HG02884 (cell line): ENCODE results near the gene INSR.

Experiments used
- ATAC-seq: cut with Tn5 transposase; IDR thresholded peaks from one replicate; pipeline ENCODE4 v1.9.1; 2021; ENCODE audit warnings: mild to moderate bottlenecking, moderate library complexity; ENCODE audit not compliant: unreplicated experiment

INSR gene

GRCh38 chr19:7197760-7198696, 96.2 kb downstream of the INSR start:
- ATAC-seq: peak; percentile 73

GRCh38 chr19:7197119-7197759, 97.0 kb downstream of the INSR start:
- peak; percentile 57 for ATAC-seq

- ATAC-seq: no peak
Measured at GRCh38 chr19:7196763-7197118, 97.5 kb downstream of the INSR start.

- ATAC-seq: no peak
Measured at GRCh38 chr19:7195046-7195445, 99.2 kb downstream of the INSR start.

GRCh38 chr19:7194566-7194965, 99.6 kb downstream of the INSR start:
- ATAC-seq: no peak

GRCh38 chr19:7191946-7192691, 102.1 kb downstream of the INSR start:
- no peak for ATAC-seq

- no peak for ATAC-seq
Measured at GRCh38 chr19:7188698-7189629, 105.2 kb downstream of the INSR start.

- no peak for ATAC-seq
Measured at GRCh38 chr19:7187605-7188339, 106.4 kb downstream of the INSR start.

- ATAC-seq: no peak
Measured at GRCh38 chr19:7182489-7182888, 111.7 kb downstream of the INSR start.

- no peak for ATAC-seq
Measured at GRCh38 chr19:7179917-7180306, 114.3 kb downstream of the INSR start.

- ATAC-seq: no peak
Measured at GRCh38 chr19:7177926-7178325, 116.3 kb downstream of the INSR start.

GRCh38 chr19:7176792-7177191, 117.4 kb downstream of the INSR start:
- no peak for ATAC-seq

GRCh38 chr19:7172794-7173193, 121.4 kb downstream of the INSR start:
- ATAC-seq: no peak

- no peak for ATAC-seq
Measured at GRCh38 chr19:7170983-7171382, 123.2 kb downstream of the INSR start.

- ATAC-seq: no peak
Measured at GRCh38 chr19:7168941-7169340, 125.3 kb downstream of the INSR start.

GRCh38 chr19:7161292-7161691, 132.9 kb downstream of the INSR start:
- ATAC-seq: no peak

GRCh38 chr19:7159105-7159933, 134.9 kb downstream of the INSR start:
- no peak for ATAC-seq

GRCh38 chr19:7153022-7153421, 141.2 kb downstream of the INSR start:
- no peak for ATAC-seq

GRCh38 chr19:7152568-7152967, 141.6 kb downstream of the INSR start:
- no peak for ATAC-seq
